A549 (cell line): ENCODE data around the gene PIH1D1. TPM values are rescaled to one million over a fixed set of nuclear protein-coding genes. Genes with fewer than 3 reads are reported as not detected.
A peak's percentile ranks its signal among the peaks of the same experiment; 100 is the strongest.
"Not testable (repeated sequence)": the region's sequence is repeated elsewhere in the genome, so short reads cannot be mapped to it uniquely, and the experiment has no call there.

Source experiments
- ATAC-seq, 2 experiments: fragments of 200-7000 bp in 1 of 2; fragments of >200 bp in 1 of 2; cut with Nextera tagmentation in 1 of 2; cut with Tn5 transposase in 1 of 2; 3 replicates each; pipeline versions ENCODE4 v1.8.0 to v1.9.1; 2018 to 2020; ENCODE audit warnings: mild to moderate bottlenecking in 1 of 2, moderate library complexity in 1 of 2
- CTCF ChIA-PET: fragments of 300-600 bp; sonication (Branson Sonifier 250); formaldehyde crosslinking; extraction: SDS; loops from one replicate; lab custom pipeline; 2021; ENCODE audit warnings: antibody characterized with exemption, inconsistent platforms; lab: Yijun Ruan, JAX
- POLR2A ChIA-PET: fragments of 350-600 bp; formaldehyde crosslinking; extraction: SDS; loops from one replicate; lab custom pipeline; 2021; ENCODE audit warnings: antibody characterized with exemption, inconsistent platforms; lab: Yijun Ruan, JAX
- DNase-seq, 2 experiments: peaks; one replicate each; pipeline versions ENCODE4 v3.0.0 to v3.0.0-alpha.2; 2011 to 2016; ENCODE audit warnings: low read depth in 1 of 2, low spot score in 1 of 2
- FAIRE-seq: peaks from 2 replicates; lab custom pipeline; 2011; peaks lifted over from hg19 to GRCh38; lab: Jason Lieb, UNC
- H3K27ac ChIP-seq, 2 experiments: fragments of >200 bp; sonication (Bioruptor Twin); formaldehyde crosslinking; 3 replicates each; pipeline ENCODE4 v1.5.1; 2016 to 2017
- H3K4me1 ChIP-seq: fragments of >200 bp; sonication (Bioruptor Twin); formaldehyde crosslinking; 3 replicates; pipeline ENCODE4 v1.6.1; 2016
- H3K4me2 ChIP-seq: fragments of >200 bp; sonication (Bioruptor Twin); formaldehyde crosslinking; 3 replicates; pipeline ENCODE4 v1.6.1; 2016
- H3K4me3 ChIP-seq: fragments of >200 bp; sonication (Bioruptor Twin); formaldehyde crosslinking; 3 replicates; pipeline ENCODE4 v1.5.1; 2016
- H3K9me3 ChIP-seq: fragments of >200 bp; sonication (Bioruptor Twin); formaldehyde crosslinking; 3 replicates; pipeline ENCODE4 v1.6.1; 2016
- CHD4 ChIP-seq: fragments of 200-600 bp; sonication (generic); IDR thresholded peaks from 2 replicates; pipeline ENCODE4 v1.6.1; 2016; ENCODE audit warnings: antibody characterized with exemption, mild to moderate bottlenecking, borderline replicate concordance
- E2F6 ChIP-seq: IDR thresholded peaks from 2 replicates; pipeline ENCODE4 v1.6.1; 2012; ENCODE audit warnings: low read depth, borderline replicate concordance
- FOSB ChIP-seq: fragments of 250-450 bp; sonication (Bioruptor Pico); IDR thresholded peaks from 2 replicates; pipeline ENCODE4 v1.5.0; 2020; ENCODE audit warnings: mild to moderate bottlenecking, moderate library complexity
- FOSL2 ChIP-seq, 2 experiments: fragments of 450-650 bp in 1 of 2; fragments of >200 bp in 1 of 2; sonication (Bioruptor Twin) in 1 of 2; formaldehyde crosslinking; IDR thresholded peaks; 2 replicates each; pipeline versions ENCODE4 v1.5.0 to v1.6.1; 2016 to 2020; ENCODE audit warnings: mild to moderate bottlenecking in 1 of 2, moderate library complexity in 1 of 2
- FOXS1 ChIP-seq: fragments of 250-450 bp; sonication (Bioruptor Pico); IDR thresholded peaks from 2 replicates; pipeline ENCODE4 v1.5.0; 2020; ENCODE audit warnings: mild to moderate bottlenecking, moderate library complexity
- GATA3 ChIP-seq: IDR thresholded peaks from 2 replicates; pipeline ENCODE4 v1.6.1; 2012; ENCODE audit warnings: borderline replicate concordance
- HDAC2 ChIP-seq: fragments of 200-600 bp; sonication (generic); IDR thresholded peaks from 2 replicates; pipeline ENCODE4 v1.6.1; 2016
- HEYL ChIP-seq: fragments of 250-450 bp; sonication (Bioruptor Pico); IDR thresholded peaks from 2 replicates; pipeline ENCODE4 v1.8.0; 2021; ENCODE audit warnings: mild to moderate bottlenecking, moderate library complexity
- JUN ChIP-seq, 2 experiments: fragments of >200 bp; sonication (Bioruptor Twin); formaldehyde crosslinking; IDR thresholded peaks; 2 replicates in 1 of 2; 3 replicates in 1 of 2; pipeline ENCODE4 v1.6.1; 2016 to 2017
- JUNB ChIP-seq: fragments of >200 bp; sonication (Bioruptor Twin); formaldehyde crosslinking; IDR thresholded peaks from 2 replicates; pipeline ENCODE4 v1.6.1; 2016
- MAFK ChIP-seq: fragments of 450-650 bp; IDR thresholded peaks from 2 replicates; pipeline ENCODE4 v1.6.1; 2014; ENCODE audit not compliant: partially characterized antibody
- MAX ChIP-seq: IDR thresholded peaks from 2 replicates; pipeline ENCODE4 v1.6.1; 2012
- NFE2L2 ChIP-seq: fragments of 150-350 bp; conservative IDR thresholded peaks from 2 replicates; pipeline ENCODE4 v1.6.1; 2014; ENCODE audit warnings: low read length
- POLR2A ChIP-seq: IDR thresholded peaks from 2 replicates; pipeline ENCODE4 v1.6.1; 2012; ENCODE audit warnings: mild to moderate bottlenecking, low read length
- RAD21 ChIP-seq, 2 experiments: fragments of >200 bp in 1 of 2; sonication (Bioruptor Twin) in 1 of 2; formaldehyde crosslinking in 1 of 2; IDR thresholded peaks in 1 of 2; conservative IDR thresholded peaks in 1 of 2; 2 replicates in 1 of 2; 3 replicates in 1 of 2; pipeline ENCODE4 v1.6.1; 2012 to 2018; ENCODE audit warnings: inconsistent platforms in 1 of 2
- RCOR1 ChIP-seq: fragments of 150-350 bp; IDR thresholded peaks from 2 replicates; pipeline ENCODE4 v1.6.1; 2014; ENCODE audit warnings: antibody characterized with exemption, low read length, low read depth
- RNF2 ChIP-seq: fragments of 200-600 bp; sonication (generic); IDR thresholded peaks from 2 replicates; pipeline ENCODE4 v1.6.1; 2016; ENCODE audit warnings: low read depth, mild to moderate bottlenecking, antibody characterized with exemption, moderate library complexity, borderline replicate concordance
- SMC3 ChIP-seq: fragments of >200 bp; sonication (Bioruptor Twin); formaldehyde crosslinking; IDR thresholded peaks from 3 replicates; pipeline ENCODE4 v1.6.1; 2018; ENCODE audit warnings: inconsistent platforms
- SREBF2 ChIP-seq: fragments of 450-650 bp; IDR thresholded peaks from 2 replicates; pipeline ENCODE4 v1.6.1; 2014; ENCODE audit warnings: mild to moderate bottlenecking, moderate library complexity
- WGBS: methylation state at CpG from one replicate; pipeline ENCODE4 v1.1.6; 2017; ENCODE audit errors: missing lambda C conversion rate; 5-methylcytosine and 5-hydroxymethylcytosine counted together
- polyA plus RNA-seq, 4 experiments: library from polyadenylated mRNA; depleted of rRNA in 3 of 4; stranded (reverse); fragments of >200 nt; fragmentation: RNase III in 1 of 4; extraction: RNeasy Plus Mini Kit Qiagen cat#74134 plus additional on column Dnase treatment in 1 of 4; gene quantifications; 2 replicates in 3 of 4; 3 replicates in 1 of 4; pipeline ENCODE4 v1.2.3, GENCODE V29; 2011 to 2017
- TF ChIP-seq, protein P1 (sequence below): fragments of 150-350 bp; IDR thresholded peaks from 2 replicates; pipeline ENCODE4 v1.6.1; 2014; ENCODE audit warnings: low read depth, mild to moderate bottlenecking, low read length
- TF ChIP-seq, protein P2 (sequence below): fragments of 200-600 bp; sonication (generic); IDR thresholded peaks from 2 replicates; pipeline ENCODE4 v1.6.1; 2016; ENCODE audit warnings: antibody characterized with exemption, mild to moderate bottlenecking, moderate library complexity

PIH1D1 gene
- polyA plus RNA-seq, 2 of the 4 experiments (the other 2 are of a cell fraction), result 89.7 to 114 TPM

- WGBS, result 94% methylated on average over 12 of the region's 12 CpGs
- TF ChIP-seq CHD4, result no peak
- TF ChIP-seq JUN (IDR thresholded peaks at IDR 0.05), result no peak
- no peak for TF ChIP-seq RNF2
- TF ChIP-seq SREBF2, result no peak
- TF ChIP-seq, protein P1, sequence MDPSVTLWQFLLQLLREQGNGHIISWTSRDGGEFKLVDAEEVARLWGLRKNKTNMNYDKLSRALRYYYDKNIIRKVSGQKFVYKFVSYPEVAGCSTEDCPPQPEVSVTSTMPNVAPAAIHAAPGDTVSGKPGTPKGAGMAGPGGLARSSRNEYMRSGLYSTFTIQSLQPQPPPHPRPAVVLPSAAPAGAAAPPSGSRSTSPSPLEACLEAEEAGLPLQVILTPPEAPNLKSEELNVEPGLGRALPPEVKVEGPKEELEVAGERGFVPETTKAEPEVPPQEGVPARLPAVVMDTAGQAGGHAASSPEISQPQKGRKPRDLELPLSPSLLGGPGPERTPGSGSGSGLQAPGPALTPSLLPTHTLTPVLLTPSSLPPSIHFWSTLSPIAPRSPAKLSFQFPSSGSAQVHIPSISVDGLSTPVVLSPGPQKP, result no peak
- no peak for TF ChIP-seq GATA3
- TF ChIP-seq, protein P2, sequence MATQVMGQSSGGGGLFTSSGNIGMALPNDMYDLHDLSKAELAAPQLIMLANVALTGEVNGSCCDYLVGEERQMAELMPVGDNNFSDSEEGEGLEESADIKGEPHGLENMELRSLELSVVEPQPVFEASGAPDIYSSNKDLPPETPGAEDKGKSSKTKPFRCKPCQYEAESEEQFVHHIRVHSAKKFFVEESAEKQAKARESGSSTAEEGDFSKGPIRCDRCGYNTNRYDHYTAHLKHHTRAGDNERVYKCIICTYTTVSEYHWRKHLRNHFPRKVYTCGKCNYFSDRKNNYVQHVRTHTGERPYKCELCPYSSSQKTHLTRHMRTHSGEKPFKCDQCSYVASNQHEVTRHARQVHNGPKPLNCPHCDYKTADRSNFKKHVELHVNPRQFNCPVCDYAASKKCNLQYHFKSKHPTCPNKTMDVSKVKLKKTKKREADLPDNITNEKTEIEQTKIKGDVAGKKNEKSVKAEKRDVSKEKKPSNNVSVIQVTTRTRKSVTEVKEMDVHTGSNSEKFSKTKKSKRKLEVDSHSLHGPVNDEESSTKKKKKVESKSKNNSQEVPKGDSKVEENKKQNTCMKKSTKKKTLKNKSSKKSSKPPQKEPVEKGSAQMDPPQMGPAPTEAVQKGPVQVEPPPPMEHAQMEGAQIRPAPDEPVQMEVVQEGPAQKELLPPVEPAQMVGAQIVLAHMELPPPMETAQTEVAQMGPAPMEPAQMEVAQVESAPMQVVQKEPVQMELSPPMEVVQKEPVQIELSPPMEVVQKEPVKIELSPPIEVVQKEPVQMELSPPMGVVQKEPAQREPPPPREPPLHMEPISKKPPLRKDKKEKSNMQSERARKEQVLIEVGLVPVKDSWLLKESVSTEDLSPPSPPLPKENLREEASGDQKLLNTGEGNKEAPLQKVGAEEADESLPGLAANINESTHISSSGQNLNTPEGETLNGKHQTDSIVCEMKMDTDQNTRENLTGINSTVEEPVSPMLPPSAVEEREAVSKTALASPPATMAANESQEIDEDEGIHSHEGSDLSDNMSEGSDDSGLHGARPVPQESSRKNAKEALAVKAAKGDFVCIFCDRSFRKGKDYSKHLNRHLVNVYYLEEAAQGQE, result no peak
- TF ChIP-seq MAX, result no peak
- ChIA-PET POLR2A (no interaction called here), CTCF (interaction anchor here (5.7 to 12.6 kb wide), 2 partner anchors 10 to 15 kb away, joined by 72 to 97 read pairs; partner anchors contain the start of gene FLT3LG)
- FAIRE-seq, result no peak
- no peak overlapping the region for H3K27ac ChIP-seq
- ATAC-seq, result no peak
- H3K4me3 ChIP-seq, result no peak overlapping the region
- no peaks in the 10 kb centered on the region for H3K4me1 ChIP-seq
- no peaks in the 10 kb centered on the region for H3K9me3 ChIP-seq
- peak in 1 of 2 experiments; percentile 42 for DNase-seq
- no peak overlapping the region for H3K4me2 ChIP-seq
Observed at GRCh38 chr19:49462492-49462891, 10.9 kb upstream of the PIH1D1 start.

DNA sequence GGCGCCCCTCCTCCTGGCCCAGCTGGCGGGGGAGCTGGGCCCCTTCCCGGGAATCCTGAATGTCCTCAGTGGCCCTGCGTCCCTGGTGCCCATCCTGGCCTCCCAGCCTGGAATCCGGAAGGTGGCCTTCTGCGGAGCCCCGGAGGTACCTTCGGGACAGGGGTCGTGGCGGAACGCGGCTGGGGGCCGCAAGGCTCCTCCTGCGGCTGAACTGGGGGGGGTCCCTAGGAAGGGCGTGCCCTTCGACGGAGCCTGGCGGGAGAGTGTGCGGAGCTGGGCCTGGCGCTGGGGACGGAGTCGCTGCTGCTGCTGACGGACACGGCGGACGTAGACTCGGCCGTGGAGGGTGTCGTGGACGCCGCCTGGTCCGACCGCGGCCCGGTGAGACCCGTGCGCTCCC is 10.0 kb upstream of the PIH1D1 start:
- no peak for TF ChIP-seq FOSL2 (IDR thresholded peaks at IDR 0.05)
- TF ChIP-seq FOSL2 (CRISPR knock-in tag; IDR thresholded peaks at IDR 0.05), result no peak
- no peak for TF ChIP-seq POLR2A
- TF ChIP-seq HEYL (CRISPR knock-in tag), result no peak
- no peak for TF ChIP-seq RCOR1
- TF ChIP-seq JUNB, result no peak
- TF ChIP-seq HDAC2, result no peak
- no peak for TF ChIP-seq FOXS1 (CRISPR knock-in tag)
- TF ChIP-seq, protein P2, result no peak
- TF ChIP-seq RAD21 (conservative IDR thresholded peaks at IDR 0.05 in 1 of 2, IDR thresholded peaks at IDR 0.05 in 1 of 2), result no peak
- no peak for TF ChIP-seq E2F6
- TF ChIP-seq FOSB (CRISPR knock-in tag), result no peak
- TF ChIP-seq MAFK, result no peak
- no peak for TF ChIP-seq RNF2
- TF ChIP-seq SMC3, result no peak
- no peak for TF ChIP-seq NFE2L2
- TF ChIP-seq JUN (IDR thresholded peaks at IDR 0.05), result no peak
- no peak overlapping the region for H3K4me2 ChIP-seq
- FAIRE-seq (no peak), ATAC-seq (no peak), DNase-seq (no peak)
- H3K4me3 ChIP-seq, result no peak overlapping the region
- ChIA-PET CTCF (interaction anchor here (5.7 to 12.6 kb wide), 2 partner anchors 10 to 16 kb away, joined by 72 to 97 read pairs; partner anchors contain the start of gene FLT3LG), POLR2A (interaction anchor here (0.6 kb wide), 1 partner anchor 125 kb away, joined by 3 read pairs; no protein-coding TSS in a partner anchor)
- no peaks in the 10 kb centered on the region for H3K9me3 ChIP-seq
- 97% methylated on average over 37 of the region's 37 CpGs for WGBS
- no peaks in the 10 kb centered on the region for H3K4me1 ChIP-seq
- no peak overlapping the region for H3K27ac ChIP-seq

GRCh38 chr19:49461130-49461529 is 9.5 kb upstream of the PIH1D1 start:
- DNase-seq, FAIRE-seq, ATAC-seq, H3K4me3 ChIP-seq, H3K4me1 ChIP-seq, H3K27ac ChIP-seq, H3K4me2 ChIP-seq, H3K9me3 ChIP-seq: not testable (repeated sequence)
- no CpG with 5 or more reads among the region's 1 CpG for WGBS
- POLR2A ChIA-PET, result interaction anchor here (0.6 kb wide), 1 partner anchor 126 kb away, joined by 3 read pairs; no protein-coding TSS in a partner anchor
- CTCF ChIA-PET, result interaction anchor here (5.7 to 12.6 kb wide), 2 partner anchors 11 to 16 kb away, joined by 72 to 97 read pairs; partner anchors contain the start of gene FLT3LG
